ENCODE measurements around the gene DECR2.
"Not testable (repeated sequence)": the region's sequence is repeated elsewhere in the genome, so short reads cannot be mapped to it uniquely, and the experiment has no call there.

- not testable (repeated sequence) for TF ChIP-seq POLR2A, CTCF (IDR thresholded peaks at IDR 0.05)
Measured at GRCh38 chr16:415170-415498, 13.4 kb downstream of the DECR2 start.

Measured in uterus (tissue), 2 donors.